Measurements from ENCODE around the gene SMIM31.

Gene SMIM31

DNA sequence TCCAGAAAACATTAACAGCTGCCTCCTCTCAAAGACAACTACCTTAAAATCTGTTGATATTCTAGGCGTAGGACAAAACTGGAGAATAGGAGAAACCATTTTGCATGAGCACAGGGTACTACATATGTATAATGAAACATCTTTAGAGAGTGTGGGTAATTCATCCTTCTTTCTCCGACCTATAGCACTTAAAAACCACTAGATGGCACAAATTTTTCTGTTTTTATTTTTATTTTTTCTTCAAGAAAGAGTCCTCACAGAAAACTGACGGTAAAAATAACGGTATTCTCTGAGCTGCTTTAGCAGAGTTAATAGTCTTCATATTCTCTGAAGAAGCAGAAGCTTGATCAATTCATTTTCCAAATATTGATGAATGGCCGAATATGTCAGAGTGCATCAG is 14.6 kb downstream of the SMIM31 start:
- no peak overlapping the region for H3K27ac Mint-ChIP-seq
- peaks cover 15% of the 10 kb centered on the region for H3K27me3 Mint-ChIP-seq
- H3K4me3 Mint-ChIP-seq, result no peak overlapping the region
- no peaks in the 10 kb centered on the region for H3K9me3 Mint-ChIP-seq (ENCODE audit: low read depth)
- H3K36me3 Mint-ChIP-seq, result no peaks in the 10 kb centered on the region
- H3K4me1 Mint-ChIP-seq (ENCODE audit: low read depth), result no peaks in the 10 kb centered on the region

DNA sequence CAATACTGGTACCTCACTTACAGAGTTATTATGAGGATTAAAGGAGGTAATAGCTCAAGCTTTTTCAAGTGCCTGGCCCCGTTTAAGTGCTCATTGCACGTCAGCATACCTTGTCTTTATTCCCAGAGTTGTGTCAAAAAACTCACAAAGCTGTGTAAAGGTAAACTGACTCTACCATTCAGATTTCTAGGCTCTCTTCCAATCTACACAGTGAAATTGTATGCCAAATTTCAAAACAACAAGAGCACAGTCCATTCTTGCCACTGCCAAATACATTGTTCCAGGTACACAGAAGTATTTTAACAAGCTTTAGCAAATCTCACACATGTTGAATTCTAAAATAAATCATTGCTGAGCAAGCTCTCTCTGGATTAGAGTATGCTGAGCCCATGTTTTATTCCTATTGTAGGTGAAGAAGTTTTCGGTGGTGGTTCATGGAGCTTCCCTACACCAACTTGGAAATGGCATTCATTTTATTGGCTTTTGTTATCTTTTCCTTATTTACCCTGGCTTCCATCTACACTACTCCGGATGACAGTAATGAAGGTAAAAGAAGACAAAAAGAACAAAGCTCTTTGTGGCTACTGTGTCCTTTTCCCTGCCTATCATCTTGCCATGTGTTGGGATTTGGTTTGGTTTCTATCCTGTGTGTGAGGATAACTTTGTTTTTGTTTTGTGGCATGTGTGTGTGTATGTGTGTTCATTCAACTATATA is 16.2 kb downstream of the SMIM31 start:
- Mint-ChIP-seq H3K36me3 (no peaks in the 10 kb centered on the region), H3K9me3 (ENCODE audit: low read depth) (no peaks in the 10 kb centered on the region), H3K27ac (no peak overlapping the region), H3K4me1 (ENCODE audit: low read depth) (no peaks in the 10 kb centered on the region), H3K27me3 (peaks cover 13% of the 10 kb centered on the region), H3K4me3 (no peak overlapping the region)

DNA sequence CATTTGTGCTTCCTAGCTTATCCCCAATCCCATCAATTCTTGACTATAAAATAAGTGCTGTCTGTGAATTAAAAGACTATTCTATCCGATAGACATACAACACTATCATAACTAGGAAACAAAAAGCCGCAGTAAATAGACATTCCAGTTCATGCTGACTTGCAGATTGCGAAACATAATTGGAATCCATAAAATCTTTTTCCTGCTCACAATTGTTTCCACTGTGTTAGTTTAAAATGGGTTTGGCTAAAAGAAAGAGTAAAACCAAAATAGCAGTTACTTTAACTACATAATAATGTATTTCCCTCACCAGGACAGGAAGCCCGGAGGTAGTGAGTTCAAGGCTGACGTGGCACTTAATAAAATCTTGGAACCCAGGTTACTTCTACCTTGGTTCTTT is 17.2 kb downstream of the SMIM31 start:
- H3K4me1 Mint-ChIP-seq (ENCODE audit: low read depth), result no peaks in the 10 kb centered on the region
- H3K27ac Mint-ChIP-seq, result no peak overlapping the region
- H3K9me3 Mint-ChIP-seq (ENCODE audit: low read depth), result no peaks in the 10 kb centered on the region
- H3K4me3 Mint-ChIP-seq, result no peak overlapping the region
- peaks cover 11% of the 10 kb centered on the region for H3K27me3 Mint-ChIP-seq
- no peaks in the 10 kb centered on the region for H3K36me3 Mint-ChIP-seq

DNA sequence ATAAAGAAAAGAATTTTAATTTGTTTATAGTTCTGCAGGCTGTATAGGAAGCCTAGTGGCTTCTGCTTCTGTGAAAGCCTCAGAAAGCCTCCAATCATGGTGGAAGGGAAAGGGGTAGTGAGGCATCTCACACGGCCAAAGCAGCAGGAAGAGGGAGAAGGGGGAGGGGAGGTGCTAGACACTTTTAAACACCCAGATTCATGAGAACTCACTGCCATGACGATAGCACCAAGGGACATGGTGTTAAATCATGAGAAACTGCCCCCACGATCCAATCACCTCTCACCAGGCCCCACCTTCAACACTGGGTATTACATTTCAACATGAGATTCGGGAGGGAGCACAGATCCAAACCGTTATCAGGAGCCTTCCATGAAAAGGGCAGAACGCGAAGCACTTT is 18.1 kb downstream of the SMIM31 start:
- H3K36me3 Mint-ChIP-seq, result no peaks in the 10 kb centered on the region
- H3K4me3 Mint-ChIP-seq, result no peak overlapping the region
- H3K27me3 Mint-ChIP-seq, result peaks cover 7% of the 10 kb centered on the region
- no peak overlapping the region for H3K27ac Mint-ChIP-seq
- no peaks in the 10 kb centered on the region for H3K4me1 Mint-ChIP-seq (ENCODE audit: low read depth)
- H3K9me3 Mint-ChIP-seq (ENCODE audit: low read depth), result no peaks in the 10 kb centered on the region

DNA sequence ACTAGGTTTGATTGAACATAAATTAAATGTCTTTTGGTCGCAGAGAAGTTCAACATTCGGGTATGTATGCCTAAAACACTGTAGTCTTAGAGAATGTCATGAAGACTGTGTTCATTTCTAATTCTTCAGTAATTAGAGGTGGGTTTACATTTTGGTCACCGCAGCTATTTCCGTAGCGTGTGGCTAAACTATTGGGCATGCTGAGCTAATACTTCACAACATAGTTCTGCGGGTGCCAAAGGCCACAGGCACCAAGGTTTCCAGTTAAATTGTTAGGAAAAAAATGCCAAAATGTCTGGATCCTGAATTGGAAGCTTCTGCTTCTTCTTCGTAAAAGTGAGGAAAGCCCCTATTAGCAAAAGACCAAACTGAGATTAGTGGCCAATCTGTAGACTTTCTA is 25.1 kb downstream of the SMIM31 start:
- Mint-ChIP-seq H3K27ac (no peak overlapping the region), H3K4me3 (no peak overlapping the region), H3K4me1 (ENCODE audit: low read depth) (no peaks in the 10 kb centered on the region), H3K36me3 (no peaks in the 10 kb centered on the region), H3K27me3 (no peaks in the 10 kb centered on the region), H3K9me3 (ENCODE audit: low read depth) (no peaks in the 10 kb centered on the region)

- H3K36me3 Mint-ChIP-seq, result no peaks in the 10 kb centered on the region
- no peak overlapping the region for H3K4me3 Mint-ChIP-seq
- no peaks in the 10 kb centered on the region for H3K27me3 Mint-ChIP-seq
- no peak overlapping the region for H3K27ac Mint-ChIP-seq
- H3K9me3 Mint-ChIP-seq (ENCODE audit: low read depth), result no peaks in the 10 kb centered on the region
- no peaks in the 10 kb centered on the region for H3K4me1 Mint-ChIP-seq (ENCODE audit: low read depth)
Measured at GRCh38 chr4:164779811-164780216, 25.9 kb downstream of the SMIM31 start.

DNA sequence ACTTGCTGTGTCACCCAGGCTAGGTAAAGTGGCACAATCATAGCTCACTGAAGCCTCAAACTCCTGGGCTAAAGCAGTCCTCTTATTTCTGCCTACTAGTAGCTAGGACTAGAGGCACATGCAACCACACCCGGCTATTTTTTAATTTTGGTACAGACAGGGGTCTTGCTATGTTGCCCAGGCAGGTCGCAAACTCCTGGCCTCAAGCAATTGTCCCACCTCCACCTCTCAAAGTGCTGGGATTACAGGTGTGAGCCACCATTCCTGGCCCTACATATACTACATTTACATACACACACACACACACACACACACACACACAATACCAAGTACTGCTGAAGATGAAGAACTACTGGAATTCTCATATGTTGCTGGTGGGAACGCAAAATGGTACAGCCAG is 26.9 kb downstream of the SMIM31 start:
- Mint-ChIP-seq H3K27me3 (no peaks in the 10 kb centered on the region), H3K9me3 (ENCODE audit: low read depth) (no peaks in the 10 kb centered on the region), H3K27ac (no peak overlapping the region), H3K4me3 (no peak overlapping the region), H3K36me3 (no peaks in the 10 kb centered on the region), H3K4me1 (ENCODE audit: low read depth) (no peaks in the 10 kb centered on the region)

GRCh38 chr4:164783976-164784375 is 30.0 kb downstream of the SMIM31 start:
- Mint-ChIP-seq H3K36me3 (no peaks in the 10 kb centered on the region), H3K27ac (no peak overlapping the region)

DNA sequence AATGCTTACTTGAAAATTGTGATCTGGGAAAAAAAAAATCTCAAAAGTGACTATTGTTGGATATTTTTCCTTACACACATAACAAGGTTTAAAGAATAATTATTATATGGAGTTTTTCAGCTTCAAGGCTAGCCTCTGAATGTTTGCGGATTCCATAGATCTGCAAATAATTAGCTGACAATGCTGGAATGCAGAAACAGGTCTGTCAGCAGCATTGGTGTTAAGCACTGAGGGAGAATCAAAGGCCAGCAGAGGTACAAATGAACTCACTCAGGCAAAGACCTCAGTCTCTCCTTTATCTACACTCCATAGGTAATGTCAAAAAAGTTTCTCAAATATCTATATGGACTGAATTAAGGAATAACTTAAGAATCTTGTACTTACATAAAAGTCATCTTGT is 35.1 kb downstream of the SMIM31 start:
- Mint-ChIP-seq H3K27me3 (no peaks in the 10 kb centered on the region), H3K36me3 (no peaks in the 10 kb centered on the region), H3K4me3 (no peak overlapping the region), H3K9me3 (ENCODE audit: low read depth) (peaks cover 3% of the 10 kb centered on the region), H3K27ac (no peak overlapping the region), H3K4me1 (ENCODE audit: low read depth) (no peaks in the 10 kb centered on the region)

More at GRCh38 chr4:164783976-164784375, 30.0 kb downstream of the SMIM31 start:
- H3K4me3 Mint-ChIP-seq, result no peak overlapping the region
- H3K4me1 Mint-ChIP-seq (ENCODE audit: low read depth), result no peaks in the 10 kb centered on the region
- H3K27me3 Mint-ChIP-seq, result no peaks in the 10 kb centered on the region
- no peaks in the 10 kb centered on the region for H3K9me3 Mint-ChIP-seq (ENCODE audit: low read depth)

GRCh38 chr4:164790249-164790648 is 36.3 kb downstream of the SMIM31 start:
- no peak overlapping the region for H3K4me3 Mint-ChIP-seq

DNA sequence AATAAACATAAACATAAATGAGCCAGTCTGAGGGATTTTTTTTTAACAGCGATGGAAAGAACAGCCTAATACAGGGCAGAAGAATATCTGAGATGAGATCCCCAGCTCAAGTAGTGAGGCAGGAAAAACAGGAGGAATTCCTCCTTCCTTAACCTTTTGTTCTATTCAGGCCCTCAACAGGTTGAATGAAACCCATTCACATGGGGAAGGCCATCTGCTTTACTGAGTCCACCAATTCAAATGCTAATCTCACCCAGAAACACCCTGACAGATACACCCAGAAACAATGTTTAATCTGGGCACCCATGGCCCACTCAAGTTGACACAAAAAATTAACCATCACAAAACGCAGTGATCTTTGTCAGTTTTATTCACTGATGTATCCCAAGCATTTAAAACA is 45.5 kb downstream of the SMIM31 start:
- Mint-ChIP-seq H3K27me3 (peaks cover 5% of the 10 kb centered on the region), H3K4me3 (no peak overlapping the region), H3K27ac (no peak overlapping the region), H3K9me3 (ENCODE audit: low read depth) (no peaks in the 10 kb centered on the region), H3K36me3 (no peaks in the 10 kb centered on the region), H3K4me1 (ENCODE audit: low read depth) (no peaks in the 10 kb centered on the region)

More at GRCh38 chr4:164790249-164790648, 36.3 kb downstream of the SMIM31 start:
- Mint-ChIP-seq H3K27ac (no peak overlapping the region), H3K4me1 (ENCODE audit: low read depth) (no peaks in the 10 kb centered on the region), H3K9me3 (ENCODE audit: low read depth) (peaks cover 3% of the 10 kb centered on the region), H3K36me3 (no peaks in the 10 kb centered on the region), H3K27me3 (no peaks in the 10 kb centered on the region)

GRCh38 chr4:164800786-164801185 is 46.9 kb downstream of the SMIM31 start:
- H3K27me3 Mint-ChIP-seq, result peaks cover 5% of the 10 kb centered on the region
- H3K36me3 Mint-ChIP-seq, result no peaks in the 10 kb centered on the region
- no peak overlapping the region for H3K4me3 Mint-ChIP-seq
- H3K27ac Mint-ChIP-seq, result no peak overlapping the region
- no peaks in the 10 kb centered on the region for H3K4me1 Mint-ChIP-seq (ENCODE audit: low read depth)
- no peaks in the 10 kb centered on the region for H3K9me3 Mint-ChIP-seq (ENCODE audit: low read depth)

DNA sequence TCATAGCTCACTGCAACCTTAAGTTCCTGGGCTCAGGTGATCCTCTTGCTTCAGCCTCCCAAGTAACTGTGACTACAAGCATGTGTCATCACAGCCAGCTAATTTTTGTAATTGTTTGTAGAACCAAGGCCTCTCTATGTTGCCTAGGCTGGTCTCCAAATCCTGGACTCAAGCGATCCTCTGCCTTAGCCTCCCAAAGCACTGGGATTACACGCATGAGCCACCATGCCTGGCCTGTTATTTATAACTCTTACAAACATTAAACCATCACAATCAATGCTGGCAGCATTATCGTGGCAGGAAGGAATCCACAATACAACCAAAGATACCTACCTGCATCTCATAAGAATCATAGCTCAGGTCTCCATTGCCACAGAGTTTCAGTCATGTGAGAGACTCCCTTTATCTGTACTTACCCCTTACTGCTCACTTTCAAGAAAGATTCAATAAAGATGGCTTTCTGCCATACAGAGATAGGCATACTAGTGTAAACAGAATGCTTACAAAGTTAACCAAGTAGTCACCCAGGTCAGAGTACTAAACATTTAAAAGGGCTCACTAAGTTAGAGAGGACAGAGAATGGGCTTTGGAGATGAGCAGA is 48.5 kb downstream of the SMIM31 start:
- H3K36me3 Mint-ChIP-seq, result no peaks in the 10 kb centered on the region
- peaks cover 5% of the 10 kb centered on the region for H3K27me3 Mint-ChIP-seq
- H3K4me3 Mint-ChIP-seq, result no peak overlapping the region
- no peak overlapping the region for H3K27ac Mint-ChIP-seq
- H3K4me1 Mint-ChIP-seq (ENCODE audit: low read depth), result no peaks in the 10 kb centered on the region
- no peaks in the 10 kb centered on the region for H3K9me3 Mint-ChIP-seq (ENCODE audit: low read depth)

DNA sequence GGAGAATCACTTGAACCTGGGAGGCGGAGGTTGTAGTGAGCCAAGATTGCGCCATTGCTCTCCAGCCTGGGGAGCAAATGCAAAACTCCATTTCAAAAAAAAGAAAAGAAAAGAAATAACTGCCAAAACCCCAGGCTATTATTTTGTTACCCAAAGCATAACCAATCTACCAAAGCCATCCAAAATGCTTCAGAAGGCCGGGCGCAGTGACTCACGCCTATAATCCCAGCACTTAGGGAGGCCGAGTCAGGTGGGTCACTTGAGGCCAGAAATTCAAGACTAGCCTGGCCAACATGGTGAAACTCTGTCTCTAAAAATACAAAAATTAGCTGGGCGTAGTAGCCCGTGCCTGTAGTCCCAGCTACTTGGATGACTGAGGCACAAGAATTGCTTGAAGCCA is 49.8 kb downstream of the SMIM31 start:
- no peaks in the 10 kb centered on the region for H3K4me1 Mint-ChIP-seq (ENCODE audit: low read depth)
- H3K4me3 Mint-ChIP-seq, result no peak overlapping the region
- H3K9me3 Mint-ChIP-seq (ENCODE audit: low read depth), result no peaks in the 10 kb centered on the region
- H3K27ac Mint-ChIP-seq, result no peak overlapping the region
- peaks cover 6% of the 10 kb centered on the region for H3K27me3 Mint-ChIP-seq
- H3K36me3 Mint-ChIP-seq, result no peaks in the 10 kb centered on the region

DNA sequence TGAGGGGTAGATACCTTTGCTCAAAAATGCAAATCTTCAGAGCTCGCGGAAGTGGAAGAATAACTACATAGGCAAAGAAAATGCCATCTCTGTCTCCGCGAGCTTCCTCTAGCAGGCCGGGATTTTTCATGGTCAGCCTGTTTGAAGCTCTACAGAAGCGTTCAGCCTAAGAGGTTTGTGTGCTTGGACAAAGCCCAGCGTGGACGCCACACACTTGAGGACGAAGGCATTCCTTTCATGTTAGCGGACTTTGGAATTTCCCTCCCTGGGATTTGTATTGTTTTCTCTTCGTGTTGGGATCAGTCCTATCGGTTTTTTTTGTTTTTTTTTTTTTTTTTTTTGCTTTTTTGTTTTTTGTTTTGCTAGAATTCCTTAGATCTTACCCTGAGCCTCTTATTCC is 53.7 kb downstream of the SMIM31 start:
- Mint-ChIP-seq H3K4me1 (ENCODE audit: low read depth) (no peaks in the 10 kb centered on the region), H3K4me3 (no peak overlapping the region), H3K36me3 (no peaks in the 10 kb centered on the region), H3K27ac (no peak overlapping the region), H3K27me3 (peaks cover 6% of the 10 kb centered on the region), H3K9me3 (ENCODE audit: low read depth) (no peaks in the 10 kb centered on the region)

DNA sequence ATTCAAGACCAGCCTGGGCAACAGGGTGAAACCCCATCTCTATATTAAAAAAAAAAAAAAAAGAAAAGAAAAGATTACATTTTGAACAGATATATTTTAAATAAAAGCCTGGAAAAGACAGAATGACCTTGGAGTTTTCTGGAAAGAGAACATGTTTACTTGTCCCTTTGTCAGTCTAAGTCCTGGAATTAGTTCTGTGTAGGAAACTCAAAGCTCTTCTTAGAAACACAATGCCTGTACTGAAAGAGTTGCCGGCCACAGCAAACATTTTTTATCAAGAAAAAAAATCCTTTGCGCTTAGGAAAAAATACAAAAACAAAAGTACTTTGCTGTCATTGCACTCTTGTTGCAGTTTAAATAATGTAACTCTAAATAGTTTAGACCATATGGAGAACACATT is 59.6 kb downstream of the SMIM31 start:
- H3K9me3 Mint-ChIP-seq (ENCODE audit: low read depth), result no peaks in the 10 kb centered on the region
- no peak overlapping the region for H3K27ac Mint-ChIP-seq
- no peaks in the 10 kb centered on the region for H3K36me3 Mint-ChIP-seq
- peaks cover 5% of the 10 kb centered on the region for H3K27me3 Mint-ChIP-seq
- no peaks in the 10 kb centered on the region for H3K4me1 Mint-ChIP-seq (ENCODE audit: low read depth)
- no peak overlapping the region for H3K4me3 Mint-ChIP-seq

All from activated naive CD8-positive, alpha-beta T cell (primary cell).